ENCODE data around the gene KASH5.
A peak's percentile ranks its signal among the peaks of the same experiment; 100 is the strongest.

GRCh38 chr19:49453013-49453756, 65.1 kb downstream of the KASH5 start, which contains the start of gene ALDH16A1:
- no peak for TF ChIP-seq CTCF (IDR thresholded peaks at IDR 0.05)
- no peak for TF ChIP-seq CEBPB (IDR thresholded peaks at IDR 0.05)
- TF ChIP-seq PBX3 (IDR thresholded peaks at IDR 0.05), result 0 out of 2 replicates have a peak, but pooled peaks have one; percentile 71
- peak; percentile 52 for TF ChIP-seq REST (IDR thresholded peaks at IDR 0.05)
- TF ChIP-seq RAD21 (conservative IDR thresholded peaks at IDR 0.05 in 1 of 2, IDR thresholded peaks at IDR 0.05 in 1 of 2), result no peak
- no peak for TF ChIP-seq HES2 (IDR thresholded peaks at IDR 0.05)
- no peak for TF ChIP-seq RFX5 (IDR thresholded peaks at IDR 0.05)
- TF ChIP-seq MAZ (IDR thresholded peaks at IDR 0.05; ENCODE audit: borderline replicate concordance, low read depth, low read length), result no peak
- TF ChIP-seq ELK1 (IDR thresholded peaks at IDR 0.05; ENCODE audit: low read depth, low read length), result no peak

All from A549 (cell line).